A549 treated with Mapracorat at 1 μM for 4 hours (cell line): ENCODE data around the gene ZNF441. TPM values are rescaled to one million over a fixed set of nuclear protein-coding genes. Genes with fewer than 3 reads are reported as not detected.

Experiments used
- total RNA-seq: library from RNA; stranded (reverse); fragments of 200-300 nt; extraction: Qiagen RNA extraction; gene quantifications from 5 replicates; pipeline ENCODE4 v1.2.3, GENCODE V29; 2022

ZNF441 gene
- not detected in 5 replicates for total RNA-seq

DNA sequence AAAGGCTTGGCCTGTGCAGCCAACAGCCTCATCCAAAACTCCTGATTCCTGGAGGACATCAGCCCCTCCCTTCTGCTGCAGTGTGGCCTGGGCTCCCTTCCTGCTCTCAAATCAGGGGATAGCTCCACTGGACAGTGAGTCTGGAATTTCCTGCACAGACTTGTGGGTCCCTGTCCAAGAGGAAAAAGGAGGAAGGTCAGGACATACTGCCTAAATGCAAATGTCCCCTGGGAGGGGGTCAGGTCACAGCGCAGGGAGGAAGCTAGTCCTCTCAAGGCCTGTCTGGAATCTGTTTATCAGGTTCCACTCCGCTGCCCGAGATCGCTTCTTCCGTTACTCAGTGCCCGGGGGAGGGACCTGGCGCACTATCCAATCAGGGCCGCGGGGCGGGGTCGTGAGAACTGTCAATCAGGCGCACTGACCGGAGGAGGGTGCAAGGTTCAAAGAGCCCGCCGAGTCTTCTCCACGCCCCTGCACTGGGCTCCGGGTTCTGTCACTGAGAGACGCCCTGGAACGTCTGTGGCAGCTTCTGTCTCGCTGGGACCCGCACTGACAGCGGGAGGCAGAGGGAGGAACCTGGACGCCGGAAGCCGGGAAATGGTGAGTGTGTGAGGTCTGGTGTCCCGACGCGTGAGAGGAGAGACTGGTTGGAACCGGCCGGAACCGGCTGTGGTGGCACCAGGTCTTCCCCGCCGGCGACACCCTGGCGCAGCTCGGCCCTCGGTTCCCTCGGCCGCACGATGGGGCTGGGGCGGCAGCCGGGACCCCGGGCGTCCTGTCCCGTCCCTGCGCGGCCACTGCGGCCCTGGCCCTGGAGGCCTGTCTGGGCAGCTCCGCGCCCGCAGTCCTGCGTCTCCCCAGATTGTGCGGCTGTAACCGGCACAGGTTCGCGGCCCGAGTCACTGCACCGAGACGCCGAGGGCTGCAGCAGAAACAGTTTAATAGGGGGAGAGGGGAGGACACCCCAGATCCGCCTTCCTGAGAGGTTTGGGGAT lies at the start of gene ZNF441:
Gene ZNF441 (plus strand): TSS at position 404 of the 995 bp plus-strand sequence. CDS start 194 bp downstream, at position 598.

DNA sequence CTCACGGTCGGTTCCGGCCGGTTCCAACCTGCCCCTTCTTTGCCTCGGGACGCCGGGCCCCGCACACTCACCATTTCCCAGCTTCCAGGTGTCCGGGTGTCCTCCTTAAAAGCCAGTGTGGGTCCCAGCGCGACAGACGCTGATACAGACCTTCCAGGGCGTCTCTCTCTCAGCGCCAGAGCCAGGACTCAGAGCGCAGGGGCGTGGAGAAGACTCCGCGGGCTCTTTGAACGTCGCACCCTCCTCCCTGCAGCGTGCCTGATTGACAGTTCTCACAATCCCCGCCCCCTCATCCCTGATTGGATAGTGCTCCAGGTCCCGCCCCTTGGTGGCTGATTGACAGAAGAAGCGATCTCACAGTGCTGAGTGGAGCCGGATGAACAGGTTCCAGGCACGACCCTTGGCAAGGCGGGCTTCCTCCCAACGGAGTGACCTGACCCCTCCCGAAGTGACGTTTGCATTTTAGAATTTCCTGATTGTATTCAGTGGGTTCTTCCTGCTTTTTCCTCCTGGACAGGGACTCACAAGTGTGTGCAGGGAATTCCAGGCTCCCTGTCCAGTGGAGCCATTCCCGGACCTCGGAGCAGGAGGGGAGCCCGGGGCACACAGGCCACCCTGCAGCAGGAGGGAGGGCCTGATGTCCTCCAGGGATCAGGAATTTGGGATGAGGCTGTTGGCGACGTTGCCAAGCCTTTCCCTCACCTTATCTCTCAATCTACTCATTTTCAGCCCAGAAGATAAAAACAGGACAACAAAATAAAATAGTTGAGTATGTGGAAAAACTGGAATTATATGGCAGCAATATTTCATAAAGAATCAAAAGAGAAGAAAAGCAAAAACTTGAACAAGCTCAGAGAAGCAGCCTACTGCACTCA lies 27.8 kb upstream of the ZNF441 start, which contains the start of gene ZNF823:
Gene ZNF823 (minus strand): TSS at position 201 of the 875 bp plus-strand sequence. CDS start 127 bp downstream, at position 74.

DNA sequence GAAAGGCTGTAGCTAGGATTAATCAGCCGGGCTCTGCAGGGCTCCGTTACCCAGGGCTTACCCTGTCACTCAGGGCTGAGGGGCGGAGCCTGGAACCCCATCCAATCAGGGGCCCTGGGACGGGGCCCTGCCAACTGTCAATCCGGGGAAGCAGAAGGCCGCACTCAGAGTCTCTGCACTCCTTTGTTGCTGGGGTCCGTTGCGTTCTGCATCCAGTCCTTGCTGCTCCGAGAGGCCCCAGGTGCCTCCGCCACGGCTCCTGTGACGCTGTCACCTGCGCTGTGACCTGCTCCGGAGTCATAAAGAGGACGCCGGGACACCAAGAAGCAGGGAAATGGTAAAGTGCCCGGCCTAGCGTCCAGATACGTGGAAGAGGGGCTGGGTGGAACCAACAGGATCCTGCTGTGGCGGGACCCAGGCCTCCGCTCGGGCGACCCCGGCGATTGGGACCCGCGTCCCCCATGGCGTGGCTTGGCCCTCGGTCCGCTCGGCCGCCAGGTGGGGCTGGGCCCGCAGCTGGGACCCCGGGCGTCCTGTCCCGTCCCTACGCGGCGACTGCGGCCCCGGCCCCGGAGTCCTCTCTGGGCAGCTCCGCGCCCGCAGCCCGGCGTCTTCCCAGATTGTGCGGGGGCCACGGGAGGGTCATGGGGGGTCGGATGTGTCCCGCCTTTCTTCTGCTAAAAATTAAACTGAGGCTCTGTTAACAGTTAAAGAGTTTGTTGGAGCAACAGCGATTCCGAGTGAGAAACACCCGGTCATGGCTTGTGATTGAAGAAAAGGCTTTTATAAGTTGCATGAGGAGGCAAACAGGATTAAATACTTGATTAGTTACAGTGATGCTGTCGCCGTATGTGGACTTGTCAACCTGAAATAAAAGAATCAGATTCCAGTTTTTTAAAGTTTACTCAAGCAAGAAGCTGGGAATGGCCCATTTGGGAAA lies 31.9 kb downstream of the ZNF441 start, which contains the start of gene ZNF491:
Gene ZNF491 (plus strand): TSS at position 133 of the 940 bp plus-strand sequence. CDS start 7,431 bp downstream, outside the sequence.

DNA sequence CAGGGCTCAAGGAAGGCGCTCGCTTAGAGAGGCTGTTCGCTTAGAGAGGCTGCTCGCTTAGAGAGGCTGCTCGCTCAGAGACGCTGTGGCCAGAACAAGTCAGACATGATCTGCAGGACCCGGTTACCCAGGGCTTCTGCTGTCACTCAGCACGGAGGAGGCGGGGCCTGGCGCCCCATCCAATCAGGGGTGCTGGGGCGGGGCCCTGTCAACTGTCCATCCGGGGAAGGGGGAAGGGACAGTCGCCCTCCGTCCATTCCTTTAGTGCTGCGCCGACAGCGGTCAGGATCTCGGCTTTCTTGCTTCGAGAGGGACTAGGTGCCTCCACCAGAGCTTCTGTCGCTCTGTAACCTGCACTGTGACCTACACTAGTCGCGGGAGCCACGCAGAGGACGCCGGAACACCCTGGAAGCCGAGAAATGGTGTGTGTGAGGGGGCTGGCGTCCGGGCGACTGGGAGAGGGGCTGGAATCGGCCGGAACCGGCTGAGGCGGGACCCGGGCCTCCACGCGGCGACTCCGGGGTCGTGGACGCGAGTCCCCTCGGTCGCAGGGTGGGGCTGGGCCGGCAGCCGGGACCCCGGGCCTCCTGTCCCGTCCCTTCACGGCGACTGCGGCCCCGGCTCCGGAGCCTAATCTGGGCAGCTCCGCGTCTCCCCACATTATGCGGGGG lies 47.4 kb downstream of the ZNF441 start, which contains the start of gene ZNF440:
Gene ZNF440 (plus strand): TSS at position 245 of the 671 bp plus-strand sequence. CDS start 175 bp downstream, at position 420.

Other genes with a start within 250 kb of the ZNF441 start
- gene ECSIT, start 237.9 kb upstream of the ZNF441 start, total RNA-seq = 23.8 to 32.3 TPM (median 31.6 TPM) in 5 replicates
- gene CNN1, start 228.1 kb upstream of the ZNF441 start, total RNA-seq = 0.31 to 0.77 TPM (median 0.39 TPM) in 5 replicates
- gene ELOF1, start 207.8 kb upstream of the ZNF441 start, total RNA-seq = 94.7 to 120 TPM (median 95.7 TPM) in 5 replicates
- 0.16 to 0.72 TPM (median 0.28 TPM) in 3 of 5 replicates, not detected in the others for gene ACP5, start 189.4 kb upstream of the ZNF441 start, total RNA-seq
- 2.8 to 4.9 TPM (median 3.9 TPM) in 5 replicates for gene ZNF627, start 169.5 kb upstream of the ZNF441 start, total RNA-seq
- gene ZNF823, start 28.1 kb upstream of the ZNF441 start, total RNA-seq = 1.5 to 3.6 TPM (median 2.9 TPM) in 5 replicates
- not detected in 5 replicates for gene ZNF491, start 31.5 kb downstream of the ZNF441 start, total RNA-seq
- 0.02 TPM in 1 of 5 replicates, not detected in the others for gene ZNF440, start 47.3 kb downstream of the ZNF441 start, total RNA-seq
- gene ZNF439, start 81.7 kb downstream of the ZNF441 start, total RNA-seq = not detected in 5 replicates
- gene ZNF69, start 120.8 kb downstream of the ZNF441 start, total RNA-seq = not detected in 5 replicates
- 0.19 to 0.30 TPM (median 0.27 TPM) in 5 replicates for gene ZNF700, start 158.1 kb downstream of the ZNF441 start, total RNA-seq
- gene ZNF763, start 198.0 kb downstream of the ZNF441 start, total RNA-seq = not detected in 5 replicates